Breast epithelium (tissue), 3 donors: ENCODE measurements around the gene SLC22A23.

Experiments used
- POLR2A ChIP-seq: fragments of 450-650 bp; IDR thresholded peaks from one replicate; pipeline ENCODE4 v1.6.1; 2016; ENCODE audit warnings: antibody characterized with exemption, mild to moderate bottlenecking, moderate library complexity
- POLR2AphosphoS5 ChIP-seq, 3 donors: sonication (generic); formaldehyde crosslinking; IDR thresholded peaks; one replicate each; pipeline ENCODE4 v1.6.1; 2017; ENCODE audit warnings: antibody characterized with exemption in 3 of 3
- TF ChIP-seq, protein P1 (sequence below), 3 donors: fragments of 450-650 bp; IDR thresholded peaks; one replicate each; pipeline ENCODE4 v1.5.1; 2016 to 2017; ENCODE audit warnings: antibody characterized with exemption in 3 of 3, mild to moderate bottlenecking in 3 of 3, moderate library complexity in 3 of 3

DNA sequence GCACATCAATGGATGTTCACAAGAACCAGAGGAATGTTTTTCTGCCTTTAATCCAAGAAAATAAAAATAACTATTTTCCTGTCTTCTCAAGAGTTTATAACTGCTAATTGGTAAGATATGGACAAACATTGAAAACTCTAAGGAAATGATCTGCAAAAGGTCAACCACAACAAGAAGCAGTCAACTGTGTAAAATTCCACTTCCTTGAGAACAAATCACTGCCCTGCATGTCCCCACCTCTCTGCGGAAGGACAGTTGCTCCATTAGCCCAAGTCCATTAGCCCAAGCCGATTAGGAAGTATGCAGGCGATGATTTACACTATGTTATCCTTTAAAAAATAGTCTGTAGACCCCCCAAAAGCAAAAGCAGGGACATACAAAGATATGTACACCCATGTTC is 27.6 kb downstream of the SLC22A23 start:
- no peak for TF ChIP-seq POLR2AphosphoS5 (IDR thresholded peaks at IDR 0.05)
- no peak for TF ChIP-seq POLR2A
- TF ChIP-seq, protein P1, sequence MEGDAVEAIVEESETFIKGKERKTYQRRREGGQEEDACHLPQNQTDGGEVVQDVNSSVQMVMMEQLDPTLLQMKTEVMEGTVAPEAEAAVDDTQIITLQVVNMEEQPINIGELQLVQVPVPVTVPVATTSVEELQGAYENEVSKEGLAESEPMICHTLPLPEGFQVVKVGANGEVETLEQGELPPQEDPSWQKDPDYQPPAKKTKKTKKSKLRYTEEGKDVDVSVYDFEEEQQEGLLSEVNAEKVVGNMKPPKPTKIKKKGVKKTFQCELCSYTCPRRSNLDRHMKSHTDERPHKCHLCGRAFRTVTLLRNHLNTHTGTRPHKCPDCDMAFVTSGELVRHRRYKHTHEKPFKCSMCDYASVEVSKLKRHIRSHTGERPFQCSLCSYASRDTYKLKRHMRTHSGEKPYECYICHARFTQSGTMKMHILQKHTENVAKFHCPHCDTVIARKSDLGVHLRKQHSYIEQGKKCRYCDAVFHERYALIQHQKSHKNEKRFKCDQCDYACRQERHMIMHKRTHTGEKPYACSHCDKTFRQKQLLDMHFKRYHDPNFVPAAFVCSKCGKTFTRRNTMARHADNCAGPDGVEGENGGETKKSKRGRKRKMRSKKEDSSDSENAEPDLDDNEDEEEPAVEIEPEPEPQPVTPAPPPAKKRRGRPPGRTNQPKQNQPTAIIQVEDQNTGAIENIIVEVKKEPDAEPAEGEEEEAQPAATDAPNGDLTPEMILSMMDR (IDR thresholded peaks at IDR 0.05), result no peak
